ENCODE results near the gene SLC49A3.
"Not testable (repeated sequence)": the region's sequence is repeated elsewhere in the genome, so short reads cannot be mapped to it uniquely, and the experiment has no call there.

SLC49A3 gene

GRCh38 chr4:694341-694940, 5.5 kb upstream of the SLC49A3 start:
- H3K36me3 ChIP-seq (ENCODE audit: control insufficient read depth in 1 of 2, insufficient read depth in 2 of 2, low read length in 2 of 2); H3K27ac ChIP-seq (ENCODE audit: low read depth, low read length); H2BK120ac ChIP-seq (ENCODE audit: insufficient read depth, low read length, poor library complexity); H3K18ac ChIP-seq (ENCODE audit: low read length); H3K27me3 ChIP-seq (ENCODE audit: insufficient read depth, low read length); H3K79me2 ChIP-seq (ENCODE audit: control insufficient read depth, insufficient read depth, low read length, poor library complexity); H4K12ac ChIP-seq (ENCODE audit: low read depth, low read length); H3K14ac ChIP-seq (ENCODE audit: low read length); H2AFZ ChIP-seq (ENCODE audit: insufficient read depth, low read length, poor library complexity); DNase-seq; H3K23ac ChIP-seq (ENCODE audit: low read length); H2AK5ac ChIP-seq (ENCODE audit: low read length); H3K4me2 ChIP-seq (ENCODE audit: low read length); H4K8ac ChIP-seq (ENCODE audit: low read depth, low read length); H3K9ac ChIP-seq (ENCODE audit: low read length); H3K4me3 ChIP-seq (ENCODE audit: low read depth, low read length); H3K4ac ChIP-seq (ENCODE audit: low read depth, low read length); H2BK12ac ChIP-seq (ENCODE audit: low read length); H3K9me3 ChIP-seq (ENCODE audit: insufficient read depth, low read depth, low read length); H3K79me1 ChIP-seq (ENCODE audit: low read length); H2BK5ac ChIP-seq (ENCODE audit: low read depth, low read length, poor library complexity); H4K91ac ChIP-seq (ENCODE audit: low read depth, low read length): not testable (repeated sequence)
- no CpG with 5 or more reads among the region's 12 CpGs for WGBS (ENCODE audit: extremely low coverage, insufficient coverage, insufficient read length)
- H3K4me1 ChIP-seq (ENCODE audit: control insufficient read depth in 1 of 2, insufficient read depth in 2 of 2, low read length in 2 of 2): peaks cover 12 to 17% of the 10 kb centered on the region in 2 experiments

- H3K4me3 ChIP-seq (ENCODE audit: low read depth, low read length): no peak overlapping the region
- no peak overlapping the region for H4K12ac ChIP-seq (ENCODE audit: low read depth, low read length)
- peak overlapping the region; percentile 32 for H2BK5ac ChIP-seq (ENCODE audit: low read depth, low read length, poor library complexity)
These were observed 4.0 kb upstream of the SLC49A3 start for GRCh38 chr4:692771-693554.

DNA sequence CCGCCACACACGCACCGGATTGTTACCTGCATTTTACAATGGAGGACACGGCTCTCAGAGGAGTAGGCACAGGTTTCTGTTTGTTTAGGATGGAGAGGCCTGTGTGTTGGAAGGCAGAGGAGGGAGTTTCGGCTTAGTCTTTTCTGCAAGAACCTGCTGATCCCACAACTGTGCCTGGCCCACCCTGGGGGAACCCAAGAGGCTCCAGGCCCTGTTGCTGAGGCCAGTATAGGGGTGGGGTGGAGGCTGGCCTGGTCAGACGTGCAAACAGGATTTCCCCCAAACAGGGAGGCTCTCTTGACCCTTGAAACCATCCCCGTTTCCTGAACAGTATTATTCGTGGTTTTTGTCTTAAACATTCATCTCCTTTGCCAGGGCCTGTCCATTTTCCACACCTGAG, 772 bp upstream of the SLC49A3 start:
- peak overlapping the region; percentile 31 for H3K18ac ChIP-seq (ENCODE audit: low read length)
- H3K4me2 ChIP-seq (ENCODE audit: low read length): peak overlapping the region; percentile 67
- H3K27me3 ChIP-seq (ENCODE audit: insufficient read depth, low read length): no peaks in the 10 kb centered on the region
- H2BK120ac ChIP-seq (ENCODE audit: insufficient read depth, low read length, poor library complexity): peak overlapping the region; percentile 63
- no peak overlapping the region for H3K23ac ChIP-seq (ENCODE audit: low read length)
- H4K8ac ChIP-seq (ENCODE audit: low read depth, low read length): peak overlapping the region; percentile 88
- no peak for DNase-seq
- H3K9me3 ChIP-seq (ENCODE audit: insufficient read depth, low read depth, low read length): peaks cover 2% of the 10 kb centered on the region
- peak overlapping the region; percentile 67 for H3K14ac ChIP-seq (ENCODE audit: low read length)
- H2BK5ac ChIP-seq (ENCODE audit: low read depth, low read length, poor library complexity): no peak overlapping the region
- WGBS (ENCODE audit: extremely low coverage, insufficient coverage, insufficient read length): no CpG with 5 or more reads among the region's 8 CpGs
- peaks cover 6% of the 10 kb centered on the region for H3K79me2 ChIP-seq (ENCODE audit: control insufficient read depth, insufficient read depth, low read length, poor library complexity)
- H3K4ac ChIP-seq (ENCODE audit: low read depth, low read length): peak overlapping the region; percentile 13
- H3K9ac ChIP-seq (ENCODE audit: low read length): no peak overlapping the region
- no peak overlapping the region for H3K27ac ChIP-seq (ENCODE audit: low read depth, low read length)
- H2AFZ ChIP-seq (ENCODE audit: insufficient read depth, low read length, poor library complexity): peak overlapping the region; percentile 69
- H4K91ac ChIP-seq (ENCODE audit: low read depth, low read length): peak overlapping the region; percentile 82
- H4K12ac ChIP-seq (ENCODE audit: low read depth, low read length): peak overlapping the region; percentile 51
- peaks cover 36 to 45% of the 10 kb centered on the region in 2 experiments for H3K4me1 ChIP-seq (ENCODE audit: control insufficient read depth in 1 of 2, insufficient read depth in 2 of 2, low read length in 2 of 2)
- peaks cover 22% of the 10 kb centered on the region for H3K79me1 ChIP-seq (ENCODE audit: low read length)
- H2BK12ac ChIP-seq (ENCODE audit: low read length): peak overlapping the region; percentile 19
- peak overlapping the region; percentile 76 for H2AK5ac ChIP-seq (ENCODE audit: low read length)
- no peak overlapping the region for H3K4me3 ChIP-seq (ENCODE audit: low read depth, low read length)
- H3K36me3 ChIP-seq (ENCODE audit: control insufficient read depth in 1 of 2, insufficient read depth in 2 of 2, low read length in 2 of 2): no peaks in the 10 kb centered on the region

More at GRCh38 chr4:692771-693554, 4.0 kb upstream of the SLC49A3 start:
- H3K4ac ChIP-seq (ENCODE audit: low read depth, low read length): no peak overlapping the region
- peak overlapping the region; percentile 70 for H2BK120ac ChIP-seq (ENCODE audit: insufficient read depth, low read length, poor library complexity)
- peaks cover 13% of the 10 kb centered on the region for H3K79me1 ChIP-seq (ENCODE audit: low read length)
- H3K4me1 ChIP-seq (ENCODE audit: control insufficient read depth in 1 of 2, insufficient read depth in 2 of 2, low read length in 2 of 2): peaks cover 24 to 32% of the 10 kb centered on the region in 2 experiments
- peak overlapping the region; percentile 42 for H2BK12ac ChIP-seq (ENCODE audit: low read length)
- no peak overlapping the region for H3K4me2 ChIP-seq (ENCODE audit: low read length)
- no peak overlapping the region for H2AK5ac ChIP-seq (ENCODE audit: low read length)
- H3K27ac ChIP-seq (ENCODE audit: low read depth, low read length): peak overlapping the region; percentile 81
- peaks cover 3% of the 10 kb centered on the region for H3K9me3 ChIP-seq (ENCODE audit: insufficient read depth, low read depth, low read length)
- H3K18ac ChIP-seq (ENCODE audit: low read length): no peak overlapping the region
- H3K36me3 ChIP-seq (ENCODE audit: control insufficient read depth in 1 of 2, insufficient read depth in 2 of 2, low read length in 2 of 2): no peaks in the 10 kb centered on the region
- H3K14ac ChIP-seq (ENCODE audit: low read length): no peak overlapping the region
- H2AFZ ChIP-seq (ENCODE audit: insufficient read depth, low read length, poor library complexity): no peak overlapping the region
- peak overlapping the region; percentile 78 for H4K91ac ChIP-seq (ENCODE audit: low read depth, low read length)
- H3K23ac ChIP-seq (ENCODE audit: low read length): no peak overlapping the region
- no peaks in the 10 kb centered on the region for H3K27me3 ChIP-seq (ENCODE audit: insufficient read depth, low read length)
- H3K9ac ChIP-seq (ENCODE audit: low read length): no peak overlapping the region
- peak overlapping the region; percentile 24 for H4K8ac ChIP-seq (ENCODE audit: low read depth, low read length)
- peaks cover 6% of the 10 kb centered on the region for H3K79me2 ChIP-seq (ENCODE audit: control insufficient read depth, insufficient read depth, low read length, poor library complexity)
- peak; percentile 90 for DNase-seq
- no CpG with 5 or more reads among the region's 32 CpGs for WGBS (ENCODE audit: extremely low coverage, insufficient coverage, insufficient read length)

DNA sequence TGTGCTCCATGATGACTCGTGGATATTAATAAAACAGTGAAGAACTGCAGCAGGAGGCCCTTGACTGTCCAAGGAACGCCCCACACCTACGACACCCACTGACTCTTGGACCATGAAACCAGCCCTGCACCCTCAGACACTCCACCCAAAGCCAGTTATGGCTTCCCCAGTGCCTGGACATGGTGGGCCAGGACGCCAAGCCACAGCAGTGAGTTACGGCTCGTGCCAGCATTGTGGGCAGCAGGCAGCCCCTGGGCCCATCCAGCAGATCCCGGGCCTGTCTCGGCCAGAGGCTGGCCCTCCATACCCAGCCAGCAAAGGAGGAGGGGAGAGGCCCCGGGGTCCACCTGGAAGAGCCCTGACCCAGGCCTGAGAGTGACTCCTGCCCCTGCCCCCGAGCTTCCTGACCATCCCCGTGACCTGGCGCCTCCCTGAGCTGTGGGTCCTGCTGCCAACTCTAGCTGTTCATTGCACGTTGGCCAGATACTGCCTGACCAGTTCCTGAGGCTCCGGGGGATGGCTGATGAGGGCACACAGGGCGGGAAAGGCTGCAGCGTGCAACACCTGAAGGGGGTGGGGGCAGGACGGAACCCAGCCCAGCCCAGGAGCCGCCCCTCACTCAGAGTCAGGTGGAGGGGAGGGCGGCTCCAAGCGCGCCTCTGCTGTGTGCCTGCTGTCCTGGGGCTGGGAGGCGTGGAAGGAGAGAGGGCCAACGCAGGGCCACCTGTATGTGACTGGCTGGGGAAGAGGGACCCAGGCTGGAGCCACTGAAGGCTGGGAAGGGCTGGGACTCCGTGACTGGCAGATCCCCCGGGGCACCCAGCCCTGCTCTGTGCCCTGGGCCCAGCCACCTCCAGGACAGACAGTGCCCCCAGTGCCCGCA, 739 bp downstream of the SLC49A3 start:
- WGBS (ENCODE audit: extremely low coverage, insufficient coverage, insufficient read length): no CpG with 5 or more reads among the region's 26 CpGs
- peak overlapping the region; percentile 58 for H3K4me3 ChIP-seq (ENCODE audit: low read depth, low read length)
- H3K18ac ChIP-seq (ENCODE audit: low read length): peak overlapping the region; percentile 31
- DNase-seq: peak in 1 of 2 donors; percentile 43
- peak overlapping the region; percentile 69 for H2AFZ ChIP-seq (ENCODE audit: insufficient read depth, low read length, poor library complexity)
- H3K9ac ChIP-seq (ENCODE audit: low read length): no peak overlapping the region
- peaks cover 36 to 45% of the 10 kb centered on the region in 2 experiments for H3K4me1 ChIP-seq (ENCODE audit: control insufficient read depth in 1 of 2, insufficient read depth in 2 of 2, low read length in 2 of 2)
- no peak overlapping the region for H3K4ac ChIP-seq (ENCODE audit: low read depth, low read length)
- no peak overlapping the region for H2BK12ac ChIP-seq (ENCODE audit: low read length)
- peaks cover 20% of the 10 kb centered on the region for H3K79me1 ChIP-seq (ENCODE audit: low read length)
- H2BK120ac ChIP-seq (ENCODE audit: insufficient read depth, low read length, poor library complexity): peak overlapping the region; percentile 37
- peak overlapping the region; percentile 17 for H2AK5ac ChIP-seq (ENCODE audit: low read length)
- H3K23ac ChIP-seq (ENCODE audit: low read length): no peak overlapping the region
- H4K91ac ChIP-seq (ENCODE audit: low read depth, low read length): peak overlapping the region; percentile 82
- no peak overlapping the region for H3K27ac ChIP-seq (ENCODE audit: low read depth, low read length)
- no peak overlapping the region for H2BK5ac ChIP-seq (ENCODE audit: low read depth, low read length, poor library complexity)
- peak overlapping the region; percentile 67 for H3K14ac ChIP-seq (ENCODE audit: low read length)
- no peaks in the 10 kb centered on the region for H3K27me3 ChIP-seq (ENCODE audit: insufficient read depth, low read length)
- H3K4me2 ChIP-seq (ENCODE audit: low read length): peak overlapping the region; percentile 67
- H4K12ac ChIP-seq (ENCODE audit: low read depth, low read length): peak overlapping the region; percentile 33
- peak overlapping the region; percentile 88 for H4K8ac ChIP-seq (ENCODE audit: low read depth, low read length)
- H3K79me2 ChIP-seq (ENCODE audit: control insufficient read depth, insufficient read depth, low read length, poor library complexity): peaks cover 6% of the 10 kb centered on the region
- peaks cover 2% of the 10 kb centered on the region for H3K9me3 ChIP-seq (ENCODE audit: insufficient read depth, low read depth, low read length)
- no peaks in the 10 kb centered on the region for H3K36me3 ChIP-seq (ENCODE audit: control insufficient read depth in 1 of 2, insufficient read depth in 2 of 2, low read length in 2 of 2)

Data from trophoblast cell (in vitro differentiated cells and primary cell).